ENCODE results near the gene ZNF669. TPM values are rescaled to one million over a fixed set of nuclear protein-coding genes. Genes with fewer than 3 reads are reported as not detected.
A peak's percentile ranks its signal among the peaks of the same experiment; 100 is the strongest.
"Not testable (repeated sequence)": the region's sequence is repeated elsewhere in the genome, so short reads cannot be mapped to it uniquely, and the experiment has no call there.

Gene ZNF669
- total RNA-seq, 1 experiment from 2014 or later, result 9.1 TPM

DNA sequence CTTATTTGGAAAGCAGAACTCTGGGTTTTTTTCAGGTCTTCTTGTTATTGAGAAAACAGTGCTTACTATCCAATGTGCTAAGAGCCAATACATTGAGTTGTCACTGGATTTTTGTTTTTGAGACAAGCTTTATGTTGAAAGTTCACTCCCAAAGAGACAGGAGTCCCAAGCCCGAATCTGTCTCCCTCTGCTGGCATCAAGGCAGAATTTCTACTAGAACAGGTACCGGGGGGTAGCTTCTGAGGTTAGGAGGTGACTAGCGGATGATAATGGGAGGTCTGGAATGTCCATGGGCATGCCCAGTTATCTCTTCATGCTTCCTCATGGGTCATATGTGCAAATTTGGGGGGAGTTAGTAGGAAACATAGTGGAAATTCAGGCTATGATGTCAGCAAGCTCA lies 42.5 kb upstream of the ZNF669 start:
- Histone ChIP-seq H3K36me3 (ENCODE audit: control insufficient read depth, insufficient read depth, low read length) (peaks cover 7% of the 10 kb centered on the region), H3K4me3 (ENCODE audit: low read depth, low read length) (no peak overlapping the region), H3K27me3 (replicated peaks; ENCODE audit: control insufficient read depth, insufficient read depth, low read length) (no peaks in the 10 kb centered on the region), H3K9me3 (peaks cover 43% of the 10 kb centered on the region), H3K4me1 (no peaks in the 10 kb centered on the region)
- TF ChIP-seq, protein P1, sequence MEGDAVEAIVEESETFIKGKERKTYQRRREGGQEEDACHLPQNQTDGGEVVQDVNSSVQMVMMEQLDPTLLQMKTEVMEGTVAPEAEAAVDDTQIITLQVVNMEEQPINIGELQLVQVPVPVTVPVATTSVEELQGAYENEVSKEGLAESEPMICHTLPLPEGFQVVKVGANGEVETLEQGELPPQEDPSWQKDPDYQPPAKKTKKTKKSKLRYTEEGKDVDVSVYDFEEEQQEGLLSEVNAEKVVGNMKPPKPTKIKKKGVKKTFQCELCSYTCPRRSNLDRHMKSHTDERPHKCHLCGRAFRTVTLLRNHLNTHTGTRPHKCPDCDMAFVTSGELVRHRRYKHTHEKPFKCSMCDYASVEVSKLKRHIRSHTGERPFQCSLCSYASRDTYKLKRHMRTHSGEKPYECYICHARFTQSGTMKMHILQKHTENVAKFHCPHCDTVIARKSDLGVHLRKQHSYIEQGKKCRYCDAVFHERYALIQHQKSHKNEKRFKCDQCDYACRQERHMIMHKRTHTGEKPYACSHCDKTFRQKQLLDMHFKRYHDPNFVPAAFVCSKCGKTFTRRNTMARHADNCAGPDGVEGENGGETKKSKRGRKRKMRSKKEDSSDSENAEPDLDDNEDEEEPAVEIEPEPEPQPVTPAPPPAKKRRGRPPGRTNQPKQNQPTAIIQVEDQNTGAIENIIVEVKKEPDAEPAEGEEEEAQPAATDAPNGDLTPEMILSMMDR (IDR thresholded peaks at IDR 0.05; ENCODE audit: insufficient read depth in 1 of 2, low read depth in 1 of 2, low read length in 1 of 2, severe bottlenecking in 1 of 2, unreplicated experiment in 1 of 2), result peak in 1 of 2 experiments; percentile 34
- BruUV-seq (replicated peaks), result no TSS peak
- intact Hi-C loops (cut with micrococcal nuclease; ENCODE audit: unreplicated experiment), result no loop called here
- DNase-seq, result peak in 1 of 2 experiments; percentile 17
- H3K4me1 Mint-ChIP-seq (ENCODE audit: low read depth, unreplicated experiment), result no peaks in the 10 kb centered on the region
- H3K4me3 Mint-ChIP-seq (ENCODE audit: unreplicated experiment), result no peak overlapping the region
- H3K36me3 Mint-ChIP-seq (ENCODE audit: insufficient read depth, unreplicated experiment), result peaks cover 90% of the 10 kb centered on the region
- H3K27me3 Mint-ChIP-seq (ENCODE audit: insufficient read depth, unreplicated experiment), result no peaks in the 10 kb centered on the region
- H3K9me3 Mint-ChIP-seq (ENCODE audit: unreplicated experiment), result peaks cover 54% of the 10 kb centered on the region
- H3K27ac Mint-ChIP-seq (ENCODE audit: unreplicated experiment), result no peak overlapping the region
- ChIA-PET POLR2A (no interaction called here), CTCF (no interaction called here)

DNA sequence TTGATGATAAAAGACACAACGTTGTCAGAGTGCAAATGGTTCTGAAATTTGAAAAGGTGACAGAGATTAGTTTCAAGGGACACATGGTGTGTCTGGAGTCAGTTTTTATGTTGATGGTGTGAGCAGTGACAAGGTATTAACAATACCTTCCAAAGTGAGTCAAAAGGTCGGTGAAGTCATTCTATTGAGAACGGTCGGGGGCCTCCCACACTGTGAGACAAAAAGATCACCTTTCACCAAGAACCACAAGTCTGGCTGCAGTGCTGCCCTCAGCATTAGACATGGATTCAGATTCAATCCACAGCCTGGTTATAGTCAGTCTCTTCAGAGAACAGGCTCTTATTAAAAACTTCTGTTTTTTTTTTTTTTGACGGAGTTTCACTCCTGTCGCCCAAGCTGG lies 41.1 kb upstream of the ZNF669 start:
- DNase-seq, result no peak
- Mint-ChIP-seq H3K4me3 (ENCODE audit: unreplicated experiment) (no peak overlapping the region), H3K4me1 (ENCODE audit: low read depth, unreplicated experiment) (no peaks in the 10 kb centered on the region), H3K27ac (ENCODE audit: unreplicated experiment) (no peak overlapping the region), H3K9me3 (ENCODE audit: unreplicated experiment) (peaks cover 48% of the 10 kb centered on the region), H3K27me3 (ENCODE audit: insufficient read depth, unreplicated experiment) (no peaks in the 10 kb centered on the region), H3K36me3 (ENCODE audit: insufficient read depth, unreplicated experiment) (peaks cover 92% of the 10 kb centered on the region)
- intact Hi-C loops (cut with micrococcal nuclease; ENCODE audit: unreplicated experiment), result no loop called here
- no peaks in the 10 kb centered on the region for H3K27me3 ChIP-seq (replicated peaks; ENCODE audit: control insufficient read depth, insufficient read depth, low read length)
- no peak overlapping the region for H3K4me3 ChIP-seq (ENCODE audit: low read depth, low read length)
- POLR2A ChIA-PET, result no interaction called here
- no TSS peak for BruUV-seq (replicated peaks)
- TF ChIP-seq, protein P1 (IDR thresholded peaks at IDR 0.05; ENCODE audit: insufficient read depth in 1 of 2, low read depth in 1 of 2, low read length in 1 of 2, severe bottlenecking in 1 of 2, unreplicated experiment in 1 of 2), result no peak
- no peaks in the 10 kb centered on the region for H3K4me1 ChIP-seq
- H3K9me3 ChIP-seq, result peaks cover 35% of the 10 kb centered on the region
- CTCF ChIA-PET, result no interaction called here
- H3K36me3 ChIP-seq (ENCODE audit: control insufficient read depth, insufficient read depth, low read length), result peaks cover 9% of the 10 kb centered on the region

DNA sequence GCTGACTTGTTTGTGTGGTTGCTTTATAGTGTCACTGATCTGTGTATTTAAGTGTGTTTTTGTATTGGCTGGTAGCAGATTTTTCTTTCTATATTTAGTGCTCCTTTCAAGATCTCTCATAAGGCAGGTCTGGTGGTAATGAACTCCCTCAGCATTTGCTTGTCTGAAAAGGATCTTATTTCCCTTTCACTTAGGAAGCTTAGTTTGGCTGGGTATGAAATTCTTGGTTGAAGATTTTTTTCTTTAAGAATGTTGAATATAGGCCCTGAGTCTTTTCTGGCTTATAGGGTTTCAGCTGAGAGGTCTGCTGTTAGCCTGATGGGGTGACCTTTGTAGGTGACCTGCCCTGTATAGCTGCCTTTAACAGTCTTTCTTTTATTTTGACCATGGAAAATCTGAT lies 35.4 kb upstream of the ZNF669 start:
- H3K4me1 ChIP-seq; DNase-seq; intact Hi-C loops (cut with micrococcal nuclease; ENCODE audit: unreplicated experiment); H3K36me3 ChIP-seq (ENCODE audit: control insufficient read depth, insufficient read depth, low read length); CTCF ChIA-PET; H3K27ac Mint-ChIP-seq (ENCODE audit: unreplicated experiment); H3K27me3 ChIP-seq (replicated peaks; ENCODE audit: control insufficient read depth, insufficient read depth, low read length); H3K4me1 Mint-ChIP-seq (ENCODE audit: low read depth, unreplicated experiment); POLR2A ChIA-PET; H3K4me3 Mint-ChIP-seq (ENCODE audit: unreplicated experiment); BruUV-seq (replicated peaks); H3K4me3 ChIP-seq (ENCODE audit: low read depth, low read length); H3K27me3 Mint-ChIP-seq (ENCODE audit: insufficient read depth, unreplicated experiment): not testable (repeated sequence)
- peaks cover 52% of the 10 kb centered on the region for H3K9me3 ChIP-seq
- Mint-ChIP-seq H3K36me3 (ENCODE audit: insufficient read depth, unreplicated experiment) (peaks cover 72% of the 10 kb centered on the region), H3K9me3 (ENCODE audit: unreplicated experiment) (peaks cover 77% of the 10 kb centered on the region)

GRCh38 chr1:247131236-247131635 lies 27.1 kb upstream of the ZNF669 start:
- H3K4me3 Mint-ChIP-seq (ENCODE audit: unreplicated experiment), result no peak overlapping the region
- Histone ChIP-seq H3K4me1 (no peaks in the 10 kb centered on the region; the same call in 1 of the 2 replicates), H3K4me3 (ENCODE audit: low read depth, low read length) (no peak overlapping the region), H3K27me3 (replicated peaks; ENCODE audit: control insufficient read depth, insufficient read depth, low read length) (no peaks in the 10 kb centered on the region), H3K36me3 (ENCODE audit: control insufficient read depth, insufficient read depth, low read length) (peaks cover 7% of the 10 kb centered on the region), H3K9me3 (peaks cover 50% of the 10 kb centered on the region)
- H3K27me3 Mint-ChIP-seq (ENCODE audit: insufficient read depth, unreplicated experiment), result no peaks in the 10 kb centered on the region
- ChIA-PET POLR2A (no interaction called here), CTCF (no interaction called here)
- BruUV-seq (replicated peaks), result no TSS peak
- DNase-seq, result no peak
- no peaks in the 10 kb centered on the region for H3K4me1 Mint-ChIP-seq (ENCODE audit: low read depth, unreplicated experiment)
- intact Hi-C loops (cut with micrococcal nuclease; ENCODE audit: unreplicated experiment), result no loop called here
- peaks cover 72% of the 10 kb centered on the region for H3K36me3 Mint-ChIP-seq (ENCODE audit: insufficient read depth, unreplicated experiment)
- H3K27ac Mint-ChIP-seq (ENCODE audit: unreplicated experiment), result no peak overlapping the region
- H3K9me3 Mint-ChIP-seq (ENCODE audit: unreplicated experiment), result peaks cover 41% of the 10 kb centered on the region
- TF ChIP-seq, protein P1 (IDR thresholded peaks at IDR 0.05; ENCODE audit: insufficient read depth in 1 of 2, low read depth in 1 of 2, low read length in 1 of 2, severe bottlenecking in 1 of 2, unreplicated experiment in 1 of 2), result no peak

- H3K27me3 Mint-ChIP-seq (ENCODE audit: insufficient read depth, unreplicated experiment); H3K36me3 ChIP-seq (ENCODE audit: control insufficient read depth, insufficient read depth, low read length); H3K4me1 ChIP-seq; BruUV-seq (replicated peaks); DNase-seq; CTCF ChIA-PET; intact Hi-C loops (cut with micrococcal nuclease; ENCODE audit: unreplicated experiment); H3K9me3 Mint-ChIP-seq (ENCODE audit: unreplicated experiment); POLR2A ChIA-PET; H3K27me3 ChIP-seq (replicated peaks; ENCODE audit: control insufficient read depth, insufficient read depth, low read length); H3K4me1 Mint-ChIP-seq (ENCODE audit: low read depth, unreplicated experiment): not testable (repeated sequence)
- peaks cover 38% of the 10 kb centered on the region for H3K36me3 Mint-ChIP-seq (ENCODE audit: insufficient read depth, unreplicated experiment)
- H3K27ac Mint-ChIP-seq (ENCODE audit: unreplicated experiment), result peak overlapping the region; percentile 32
- Histone ChIP-seq H3K9me3 (peaks cover 15% of the 10 kb centered on the region), H3K4me3 (ENCODE audit: low read depth, low read length) (peak overlapping the region; percentile 26)
- peak overlapping the region; percentile 71 for H3K4me3 Mint-ChIP-seq (ENCODE audit: unreplicated experiment)
Observed at GRCh38 chr1:247127519-247128282, 23.5 kb upstream of the ZNF669 start.

Data from Caco-2 (cell line).